Omental fat pad (tissue), 3 donors: ENCODE measurements around the gene SORL1-AS1.

Source experiments
- ATAC-seq: fragments of 150-250 bp; one replicate; pipeline ENCODE4 v1.9.1; 2016; ENCODE audit warnings: mild to moderate bottlenecking, moderate library complexity; ENCODE audit not compliant: low FRiP score
- DNase-seq: peaks from one replicate; pipeline ENCODE4 v3.0.0-alpha.2; 2019; ENCODE audit warnings: low spot score
- CTCF ChIP-seq, 3 donors: fragments of 450-650 bp; IDR thresholded peaks; one replicate each; pipeline ENCODE4 v1.5.1; 2016 to 2017; ENCODE audit warnings: antibody characterized with exemption in 3 of 3, mild to moderate bottlenecking in 3 of 3, moderate library complexity in 2 of 3

Gene SORL1-AS1

GRCh38 chr11:121459413-121460017 lies 6.7 kb upstream of the SORL1-AS1 start:
- TF ChIP-seq CTCF (IDR thresholded peaks at IDR 0.05) = no peak
- DNase-seq = no peak
- no peak for ATAC-seq

GRCh38 chr11:121458551-121458950 lies 5.8 kb upstream of the SORL1-AS1 start:
- TF ChIP-seq CTCF (IDR thresholded peaks at IDR 0.05) = no peak
- DNase-seq = no peak
- no peak for ATAC-seq

- DNase-seq = no peak
- no peak for TF ChIP-seq CTCF (IDR thresholded peaks at IDR 0.05)
- ATAC-seq = no peak
Measured at GRCh38 chr11:121456816-121457431, 4.2 kb upstream of the SORL1-AS1 start.

GRCh38 chr11:121456151-121456550 lies 3.4 kb upstream of the SORL1-AS1 start:
- DNase-seq (no peak), ATAC-seq (no peak)
- TF ChIP-seq CTCF (IDR thresholded peaks at IDR 0.05) = no peak

- TF ChIP-seq CTCF (IDR thresholded peaks at IDR 0.05) = no peak
- no peak for ATAC-seq
- DNase-seq = no peak
Measured at GRCh38 chr11:121455115-121455514, 2.3 kb upstream of the SORL1-AS1 start.

- no peak for TF ChIP-seq CTCF (IDR thresholded peaks at IDR 0.05)
- ATAC-seq (no peak), DNase-seq (no peak)
Measured at GRCh38 chr11:121453589-121454299, 977 bp upstream of the SORL1-AS1 start.
